ENCODE results near the gene G6PC2.

GRCh38 chr2:168939061-168939460, 38.0 kb downstream of the G6PC2 start:
- TF ChIP-seq CTCF (IDR thresholded peaks at IDR 0.05; ENCODE audit: insufficient read depth, low read length, poor library complexity, severe bottlenecking) (no peak), EZH2phosphoT487 (conservative IDR thresholded peaks at IDR 0.05; ENCODE audit: low read length) (no peak)

Data from SU-DHL-6 (cell line).